K562 (cell line): ENCODE data around the gene MGA. TPM values are rescaled to one million over a fixed set of nuclear protein-coding genes. Genes with fewer than 3 reads are reported as not detected.

Experiments
- ATAC-seq: fragments of 200-7000 bp; cut with Tn5 transposase; 3 replicates; pipeline ENCODE4 v1.9.1; 2020; ENCODE audit warnings: moderate library complexity
- BruUV-seq: library from RNA; stranded (reverse); fragments of 400-500 nt; replicated peaks from 2 replicates; lab custom pipeline; 2021; lab: Mats Ljungman, UMichigan
- CTCF ChIA-PET: fragments of 300-600 bp; formaldehyde crosslinking; extraction: SDS; loops from one replicate; lab custom pipeline; 2021; ENCODE audit warnings: low intra/inter-chr PET ratio; lab: Yijun Ruan, JAX
- POLR2A ChIA-PET: fragments of 300-600, 350-650 bp; sonication (Branson Sonifier 250); formaldehyde crosslinking; extraction: SDS; loops from one replicate; lab custom pipeline; 2021; ENCODE audit warnings: antibody characterized with exemption, inconsistent platforms; lab: Yijun Ruan, JAX
- DNase-seq, 4 experiments: peaks; one replicate each; pipeline versions ENCODE4 v3.0.0 to v3.0.0-alpha.2; 2011 to 2018; ENCODE audit warnings: low spot score in 3 of 4, mixed read lengths in 3 of 4; ENCODE audit errors: extremely low read depth in 1 of 4
- FAIRE-seq: peaks from 2 replicates; lab custom pipeline; 2011; peaks lifted over from hg19 to GRCh38; lab: Jason Lieb, UNC
- H2AFZ ChIP-seq: 2 replicates; pipeline ENCODE4 v1.6.0; 2011; ENCODE audit warnings: low read depth, low read length, control low read depth, inconsistent platforms
- H3K27ac ChIP-seq: fragments of 200-600 bp; 3 replicates; pipeline ENCODE4 v1.8.0; 2011; ENCODE audit warnings: low read depth, mild to moderate bottlenecking, control low read depth, inconsistent platforms, low read length, moderate library complexity, mixed read lengths; ENCODE audit errors: extremely low read depth
- H3K27me3 ChIP-seq, 2 experiments: fragments of 300-600 bp in 1 of 2; 2 replicates in 1 of 2; 3 replicates in 1 of 2; pipeline versions ENCODE4 v1.6.0 to v1.8.0; 2011; ENCODE audit warnings: inconsistent platforms in 2 of 2, low read length in 2 of 2, mild to moderate bottlenecking in 1 of 2, mixed read lengths in 1 of 2, moderate library complexity in 1 of 2; ENCODE audit not compliant: control insufficient read depth in 2 of 2, insufficient read depth in 2 of 2
- H3K36me3 ChIP-seq: fragments of 300-600 bp; 3 replicates; pipeline ENCODE4 v1.8.0; 2011; ENCODE audit warnings: mild to moderate bottlenecking, low read length, inconsistent platforms; ENCODE audit not compliant: control insufficient read depth, insufficient read depth
- H3K4me1 ChIP-seq, 2 experiments: fragments of 200-600 bp in 1 of 2; replicated peaks in 1 of 2; 2 replicates in 1 of 2; 3 replicates in 1 of 2; pipeline versions ENCODE4 v1.5.1 to v1.8.0; 2011; ENCODE audit warnings: inconsistent platforms in 2 of 2, low read length in 2 of 2, mild to moderate bottlenecking in 1 of 2, mixed read lengths in 1 of 2, moderate library complexity in 1 of 2; ENCODE audit not compliant: control insufficient read depth in 2 of 2, insufficient read depth in 2 of 2
- H3K4me2 ChIP-seq: 2 replicates; pipeline ENCODE4 v1.6.1; 2011; ENCODE audit warnings: low read length, control low read depth, inconsistent platforms, mixed read lengths; ENCODE audit not compliant: insufficient read depth
- H3K4me3 ChIP-seq: fragments of 200-600 bp; sonication (generic), shearing (Covaris generic); 2 replicates; pipeline ENCODE4 v1.5.1; 2016; ENCODE audit warnings: control low read depth, inconsistent platforms
- H3K79me2 ChIP-seq: fragments of 200-600 bp; 3 replicates; pipeline ENCODE4 v1.8.0; 2011; ENCODE audit warnings: low read length, inconsistent platforms; ENCODE audit not compliant: control insufficient read depth, insufficient read depth
- H3K9ac ChIP-seq, 2 experiments: 2 replicates each; pipeline versions ENCODE4 v1.6.0 to v1.6.1; 2011; ENCODE audit warnings: low read depth in 2 of 2, low read length in 2 of 2, control low read depth in 1 of 2, inconsistent platforms in 1 of 2, mild to moderate bottlenecking in 1 of 2, mixed read lengths in 1 of 2; ENCODE audit not compliant: insufficient read depth in 1 of 2
- H3K9me1 ChIP-seq: one replicate; pipeline ENCODE4 v1.6.0; 2011; ENCODE audit warnings: inconsistent platforms, mild to moderate bottlenecking, low read length, moderate library complexity; ENCODE audit not compliant: control insufficient read depth, insufficient read depth
- H3K9me3 ChIP-seq: replicated peaks from 2 replicates; pipeline ENCODE4 v1.5.1; 2011; ENCODE audit warnings: low read depth, low read length, inconsistent platforms; ENCODE audit not compliant: control insufficient read depth, insufficient read depth
- H4K20me1 ChIP-seq: replicated peaks from 2 replicates; pipeline ENCODE4 v1.6.1; 2011; ENCODE audit warnings: low read length, inconsistent platforms, mixed read lengths; ENCODE audit not compliant: control insufficient read depth, insufficient read depth
- BMI1 ChIP-seq: fragments of 150-350 bp; IDR thresholded peaks from 2 replicates; pipeline ENCODE4 v1.6.1; 2014; ENCODE audit warnings: low read length
- E2F6 ChIP-seq, 2 experiments: IDR thresholded peaks; 2 replicates each; pipeline ENCODE4 v1.6.1; 2011; ENCODE audit warnings: borderline replicate concordance in 1 of 2, control low read depth in 1 of 2, low read depth in 1 of 2, low read length in 1 of 2, mild to moderate bottlenecking in 1 of 2, mixed read lengths in 1 of 2, moderate library complexity in 1 of 2; ENCODE audit not compliant: insufficient read depth in 1 of 2, insufficient read length in 1 of 2, poor library complexity in 1 of 2, severe bottlenecking in 1 of 2; ENCODE audit errors: extremely low read depth in 1 of 2
- MYNN ChIP-seq, 2 experiments: sonication (generic); formaldehyde crosslinking in 1 of 2; IDR thresholded peaks; 2 replicates each; pipeline versions ENCODE4 v1.5.0 to v1.6.1; 2016 to 2020; ENCODE audit warnings: antibody characterized with exemption in 1 of 2, missing genetic modification reagents in 1 of 2
- RBM14 ChIP-seq: fragments of 200-400 bp; formaldehyde crosslinking; IDR thresholded peaks from 2 replicates; pipeline ENCODE4 v1.6.1; 2018; ENCODE audit warnings: low read depth, mild to moderate bottlenecking, low read length, moderate library complexity, borderline replicate concordance; ENCODE audit not compliant: insufficient read depth
- SNIP1 ChIP-seq: fragments of 450-650 bp; IDR thresholded peaks from 2 replicates; pipeline ENCODE4 v1.7.1; 2017; ENCODE audit warnings: low read depth, mild to moderate bottlenecking
- SREBF2 ChIP-seq: sonication (generic); formaldehyde crosslinking; IDR thresholded peaks from 2 replicates; pipeline ENCODE4 v1.4.0; 2020; ENCODE audit warnings: mild to moderate bottlenecking, missing genetic modification reagents
- TEAD4 ChIP-seq, 2 experiments: sonication (generic) in 1 of 2; formaldehyde crosslinking in 1 of 2; IDR thresholded peaks; 2 replicates each; pipeline versions ENCODE4 v1.6.1 to v1.8.0; 2012 to 2022; ENCODE audit warnings: borderline replicate concordance in 1 of 2, inconsistent platforms in 1 of 2, low read length in 1 of 2, mild to moderate bottlenecking in 1 of 2, missing genetic modification reagents in 1 of 2
- YY1 ChIP-seq, 3 experiments: IDR thresholded peaks; 2 replicates each; pipeline ENCODE4 v1.6.1; 2011; ENCODE audit warnings: low read length in 2 of 3, mild to moderate bottlenecking in 2 of 3, moderate library complexity in 2 of 3, borderline replicate concordance in 1 of 3, control low read depth in 1 of 3, low read depth in 1 of 3; ENCODE audit not compliant: insufficient read depth in 3 of 3, insufficient replicate concordance in 2 of 3, control insufficient read depth in 1 of 3, insufficient read length in 1 of 3; ENCODE audit errors: extremely low read depth in 1 of 3
- ZKSCAN3 ChIP-seq: fragments of 250-450 bp; sonication (Bioruptor Pico); IDR thresholded peaks from 2 replicates; pipeline ENCODE4 v1.4.0; 2020
- WGBS: fragments of 100-300 bp; shearing (Covaris generic); methylation state at CpG from one replicate; pipeline ENCODE4 v1.1.6; 2016; ENCODE audit warnings: low coverage, mixed read lengths; ENCODE audit not compliant: insufficient coverage; ENCODE audit errors: missing lambda C conversion rate; 5-methylcytosine and 5-hydroxymethylcytosine counted together
- in situ Hi-C: fragments of 300-500 bp; cut with MboI; formaldehyde crosslinking; loops from 4 replicates; pipeline ENCODE4 v1.15.0; 2018; ENCODE audit warnings: inconsistent platforms, mixed read lengths
- intact Hi-C: fragments of 100-400 bp; cut with micrococcal nuclease; formaldehyde crosslinking; loops from 2 replicates; pipeline ENCODE4 v1.14.2; 2022
- polyA plus RNA-seq, 8 experiments: library from polyadenylated mRNA; depleted of rRNA in 4 of 8; stranded (reverse) in 5 of 8; unstranded in 3 of 8; fragments of >200 nt; fragmentation: Nextera tagmentation in 2 of 8; fragmentation: Illumina TruSeq in 1 of 8; extraction: Ambion mirVana in 2 of 8; extraction: Trizol in 1 of 8; gene quantifications; 2 replicates each; pipeline versions ENCODE4 v1.2.1 to v1.2.3, GENCODE V29; 2011 to 2014; ENCODE audit warnings: inconsistent platforms in 1 of 8, missing spikeins in 1 of 8
- total RNA-seq, 7 experiments: library from RNA; depleted of rRNA in 6 of 7; stranded (reverse); fragments of >200 nt in 6 of 7; fragmentation: Illumina TruSeq in 2 of 7; extraction: Trizol in 2 of 7; gene quantifications; 2 replicates each; pipeline versions ENCODE4 v1.2.1 to v1.2.3, GENCODE V29; 2011 to 2021; ENCODE audit warnings: low replicate concordance in 1 of 7

MGA gene
- total and polyA plus RNA-seq, 9 of the 15 experiments (the other 6 are each of a cell fraction or from before 2014, with no cell fraction given): 4.7 to 56.1 (median 21.1) TPM

- TF ChIP-seq SNIP1: no peak
- TF ChIP-seq RBM14: no peak
- TF ChIP-seq SREBF2 (CRISPR knock-in tag): no peak
- no peak for TF ChIP-seq YY1 (IDR thresholded peaks at IDR 0.05; ENCODE audit: borderline replicate concordance in 1 of 3, control insufficient read depth in 1 of 3, extremely low read depth in 1 of 3, insufficient read depth in 3 of 3, insufficient read length in 1 of 3, insufficient replicate concordance in 2 of 3, low read depth in 1 of 3, low read length in 2 of 3)
These were observed 148.9 kb downstream of the MGA start (continued) for GRCh38 chr15:41809121-41809520.

GRCh38 chr15:41809526-41810220 is 149.5 kb downstream of the MGA start:
- ChIA-PET POLR2A (interaction anchor here (0.5 to 2.7 kb wide), 7 partner anchors 9 to 344 kb away, joined by 3 to 15 read pairs (median 4); partner anchors contain the start of gene MAPKBP1), CTCF (interaction anchor here (3.1 to 3.9 kb wide), 2 partner anchors 36 to 344 kb away, joined by 17 to 98 read pairs; partner anchors contain the start of gene MAPKBP1)
- Histone ChIP-seq H3K27me3 (no peaks in the 10 kb centered on the region), H3K79me2 (no peaks in the 10 kb centered on the region), H3K4me3 (no peak overlapping the region), H3K9me3 (no peaks in the 10 kb centered on the region), H4K20me1 (0 out of 2 replicates have a peak, but pooled peaks cover 4% of the 10 kb centered on the region), H3K4me1 (peaks cover 3 to 7% of the 10 kb centered on the region in 2 experiments; a peak in 3 of 5 replicates), H3K36me3 (peaks cover 2% of the 10 kb centered on the region; the same call in 2 of the 3 replicates), H3K27ac (no peak overlapping the region), H2AFZ (no peak overlapping the region), H3K9me1 (no peaks in the 10 kb centered on the region), H3K9ac (no peak overlapping the region), H3K4me2 (no peak overlapping the region)
- DNase-seq (no peak), FAIRE-seq (no peak), ATAC-seq (no peak)
- TF ChIP-seq MYNN (IDR thresholded peaks at IDR 0.05) (no peak), MYNN (CRISPR knock-in tag; IDR thresholded peaks at IDR 0.05) (no peak), E2F6 (IDR thresholded peaks at IDR 0.05; ENCODE audit: borderline replicate concordance in 1 of 2, extremely low read depth in 1 of 2, insufficient read depth in 1 of 2, insufficient read length in 1 of 2, low read depth in 1 of 2, low read length in 1 of 2, poor library complexity in 1 of 2, severe bottlenecking in 1 of 2) (no peak), ZKSCAN3 (CRISPR knock-in tag) (no peak), TEAD4 (IDR thresholded peaks at IDR 0.05; ENCODE audit: low read length) (no peak), TEAD4 (CRISPR knock-in tag; IDR thresholded peaks at IDR 0.05; ENCODE audit: borderline replicate concordance) (no peak), BMI1 (no peak)
- WGBS: 66% methylated on average over 11 of the region's 12 CpGs
- BruUV-seq: no TSS peak
- in situ Hi-C loops (loop anchor here (5.0 to 25.0 kb wide), 3 partner anchors 37 to 347 kb away; partner anchors contain the start of gene MAPKBP1), intact Hi-C loops (loop anchor here (2.0 to 5.0 kb wide), 3 partner anchors 93 to 343 kb away; no protein-coding TSS in a partner anchor)
